K562 (cell line): ENCODE results near the gene NUDT2. TPM values are rescaled to one million over a fixed set of nuclear protein-coding genes. Genes with fewer than 3 reads are reported as not detected.

Experiments used
- ATAC-seq: fragments of 200-7000 bp; cut with Tn5 transposase; 3 replicates; pipeline ENCODE4 v1.9.1; 2020; ENCODE audit warnings: moderate library complexity
- BruUV-seq: library from RNA; stranded (reverse); fragments of 400-500 nt; replicated peaks from 2 replicates; lab custom pipeline; 2021; lab: Mats Ljungman, UMichigan
- CTCF ChIA-PET: fragments of 300-600 bp; formaldehyde crosslinking; extraction: SDS; loops from one replicate; lab custom pipeline; 2021; ENCODE audit warnings: low intra/inter-chr PET ratio; lab: Yijun Ruan, JAX
- POLR2A ChIA-PET: fragments of 300-600, 350-650 bp; sonication (Branson Sonifier 250); formaldehyde crosslinking; extraction: SDS; loops from one replicate; lab custom pipeline; 2021; ENCODE audit warnings: antibody characterized with exemption, inconsistent platforms; lab: Yijun Ruan, JAX
- DNase-seq, 4 experiments: peaks; one replicate each; pipeline versions ENCODE4 v3.0.0 to v3.0.0-alpha.2; 2011 to 2018; ENCODE audit warnings: low spot score in 3 of 4, mixed read lengths in 3 of 4; ENCODE audit errors: extremely low read depth in 1 of 4
- FAIRE-seq: peaks from 2 replicates; lab custom pipeline; 2011; peaks lifted over from hg19 to GRCh38; lab: Jason Lieb, UNC
- H2AFZ ChIP-seq: 2 replicates; pipeline ENCODE4 v1.6.0; 2011; ENCODE audit warnings: low read depth, low read length, control low read depth, inconsistent platforms
- H3K27ac ChIP-seq: fragments of 200-600 bp; 3 replicates; pipeline ENCODE4 v1.8.0; 2011; ENCODE audit warnings: low read depth, mild to moderate bottlenecking, control low read depth, inconsistent platforms, low read length, moderate library complexity, mixed read lengths; ENCODE audit errors: extremely low read depth
- H3K27me3 ChIP-seq, 2 experiments: fragments of 300-600 bp in 1 of 2; 2 replicates in 1 of 2; 3 replicates in 1 of 2; pipeline versions ENCODE4 v1.6.0 to v1.8.0; 2011; ENCODE audit warnings: inconsistent platforms in 2 of 2, low read length in 2 of 2, mild to moderate bottlenecking in 1 of 2, mixed read lengths in 1 of 2, moderate library complexity in 1 of 2; ENCODE audit not compliant: control insufficient read depth in 2 of 2, insufficient read depth in 2 of 2
- H3K36me3 ChIP-seq: fragments of 300-600 bp; 3 replicates; pipeline ENCODE4 v1.8.0; 2011; ENCODE audit warnings: mild to moderate bottlenecking, low read length, inconsistent platforms; ENCODE audit not compliant: control insufficient read depth, insufficient read depth
- H3K4me1 ChIP-seq, 2 experiments: fragments of 200-600 bp in 1 of 2; replicated peaks in 1 of 2; 2 replicates in 1 of 2; 3 replicates in 1 of 2; pipeline versions ENCODE4 v1.5.1 to v1.8.0; 2011; ENCODE audit warnings: inconsistent platforms in 2 of 2, low read length in 2 of 2, mild to moderate bottlenecking in 1 of 2, mixed read lengths in 1 of 2, moderate library complexity in 1 of 2; ENCODE audit not compliant: control insufficient read depth in 2 of 2, insufficient read depth in 2 of 2
- H3K4me2 ChIP-seq: 2 replicates; pipeline ENCODE4 v1.6.1; 2011; ENCODE audit warnings: low read length, control low read depth, inconsistent platforms, mixed read lengths; ENCODE audit not compliant: insufficient read depth
- H3K4me3 ChIP-seq: fragments of 200-600 bp; sonication (generic), shearing (Covaris generic); 2 replicates; pipeline ENCODE4 v1.5.1; 2016; ENCODE audit warnings: control low read depth, inconsistent platforms
- H3K79me2 ChIP-seq: fragments of 200-600 bp; 3 replicates; pipeline ENCODE4 v1.8.0; 2011; ENCODE audit warnings: low read length, inconsistent platforms; ENCODE audit not compliant: control insufficient read depth, insufficient read depth
- H3K9ac ChIP-seq, 2 experiments: 2 replicates each; pipeline versions ENCODE4 v1.6.0 to v1.6.1; 2011; ENCODE audit warnings: low read depth in 2 of 2, low read length in 2 of 2, control low read depth in 1 of 2, inconsistent platforms in 1 of 2, mild to moderate bottlenecking in 1 of 2, mixed read lengths in 1 of 2; ENCODE audit not compliant: insufficient read depth in 1 of 2
- H3K9me1 ChIP-seq: one replicate; pipeline ENCODE4 v1.6.0; 2011; ENCODE audit warnings: inconsistent platforms, mild to moderate bottlenecking, low read length, moderate library complexity; ENCODE audit not compliant: control insufficient read depth, insufficient read depth
- H3K9me3 ChIP-seq: replicated peaks from 2 replicates; pipeline ENCODE4 v1.5.1; 2011; ENCODE audit warnings: low read depth, low read length, inconsistent platforms; ENCODE audit not compliant: control insufficient read depth, insufficient read depth
- H4K20me1 ChIP-seq: replicated peaks from 2 replicates; pipeline ENCODE4 v1.6.1; 2011; ENCODE audit warnings: low read length, inconsistent platforms, mixed read lengths; ENCODE audit not compliant: control insufficient read depth, insufficient read depth
- NR2C1 ChIP-seq, 2 experiments: fragments of 450-650 bp; IDR thresholded peaks; 2 replicates each; pipeline ENCODE4 v1.6.1; 2017; ENCODE audit warnings: mild to moderate bottlenecking in 2 of 2, antibody characterized with exemption in 1 of 2, inconsistent platforms in 1 of 2, missing compliant biosample characterization in 1 of 2, missing genetic modification characterization in 1 of 2
- PREB ChIP-seq: sonication (generic); formaldehyde crosslinking; IDR thresholded peaks from 2 replicates; pipeline ENCODE4 v1.8.1; 2023; ENCODE audit warnings: mild to moderate bottlenecking, missing genetic modification reagents
- RBBP5 ChIP-seq: fragments of 200-600 bp; sonication (generic); IDR thresholded peaks from 2 replicates; pipeline ENCODE4 v1.6.1; 2012; ENCODE audit warnings: borderline replicate concordance, mild to moderate bottlenecking, low read length, control low read depth, inconsistent platforms; ENCODE audit not compliant: insufficient read depth, poor library complexity, severe bottlenecking
- WGBS: fragments of 100-300 bp; shearing (Covaris generic); methylation state at CpG from one replicate; pipeline ENCODE4 v1.1.6; 2016; ENCODE audit warnings: low coverage, mixed read lengths; ENCODE audit not compliant: insufficient coverage; ENCODE audit errors: missing lambda C conversion rate; 5-methylcytosine and 5-hydroxymethylcytosine counted together
- in situ Hi-C: fragments of 300-500 bp; cut with MboI; formaldehyde crosslinking; loops from 4 replicates; pipeline ENCODE4 v1.15.0; 2018; ENCODE audit warnings: inconsistent platforms, mixed read lengths
- intact Hi-C: fragments of 100-400 bp; cut with micrococcal nuclease; formaldehyde crosslinking; loops from 2 replicates; pipeline ENCODE4 v1.14.2; 2022
- polyA plus RNA-seq, 8 experiments: library from polyadenylated mRNA; depleted of rRNA in 4 of 8; stranded (reverse) in 5 of 8; unstranded in 3 of 8; fragments of >200 nt; fragmentation: Nextera tagmentation in 2 of 8; fragmentation: Illumina TruSeq in 1 of 8; extraction: Ambion mirVana in 2 of 8; extraction: Trizol in 1 of 8; gene quantifications; 2 replicates each; pipeline versions ENCODE4 v1.2.1 to v1.2.3, GENCODE V29; 2011 to 2014; ENCODE audit warnings: inconsistent platforms in 1 of 8, missing spikeins in 1 of 8
- total RNA-seq, 7 experiments: library from RNA; depleted of rRNA in 6 of 7; stranded (reverse); fragments of >200 nt in 6 of 7; fragmentation: Illumina TruSeq in 2 of 7; extraction: Trizol in 2 of 7; gene quantifications; 2 replicates each; pipeline versions ENCODE4 v1.2.1 to v1.2.3, GENCODE V29; 2011 to 2021; ENCODE audit warnings: low replicate concordance in 1 of 7

Gene NUDT2
- total and polyA plus RNA-seq, 9 of the 15 experiments (the other 6 are each of a cell fraction or from before 2014, with no cell fraction given), result 11.5 to 28.1 (median 19.0) TPM

- ChIA-PET CTCF (no interaction called here), POLR2A (interaction anchor here (0.9 kb wide), 1 partner anchor 10 kb away, joined by 3 read pairs; no protein-coding TSS in a partner anchor)
- Histone ChIP-seq H3K36me3 (0 out of 3 replicates have a peak, but pooled peaks cover 2% of the 10 kb centered on the region), H3K9ac (no peak overlapping the region; a peak in 1 of 4 replicates), H3K4me1 (peaks cover 3 to 8% of the 10 kb centered on the region in 2 experiments; a peak in 4 of 5 replicates), H3K4me3 (no peak overlapping the region), H3K4me2 (no peak overlapping the region), H3K9me1 (no peaks in the 10 kb centered on the region), H3K9me3 (no peaks in the 10 kb centered on the region), H3K27me3 (no peaks in the 10 kb centered on the region), H3K27ac (no peak overlapping the region), H2AFZ (no peak overlapping the region), H4K20me1 (no peaks in the 10 kb centered on the region), H3K79me2 (peaks cover 19% of the 10 kb centered on the region; the same call in 2 of the 3 replicates)
- no TSS peak for BruUV-seq
- WGBS, result 96% methylated on average over 15 of the region's 44 CpGs
- FAIRE-seq (no peak), ATAC-seq (no peak), DNase-seq (no peak)
- intact Hi-C loops, result no loop called here
- TF ChIP-seq PREB (CRISPR knock-in tag), result no peak
- no peak for TF ChIP-seq NR2C1 (IDR thresholded peaks at IDR 0.05)
- TF ChIP-seq NR2C1 (tag; IDR thresholded peaks at IDR 0.05), result no peak
- TF ChIP-seq RBBP5, result no peak
- in situ Hi-C loops, result no loop called here
Measured at GRCh38 chr9:34318163-34318790, 11.1 kb upstream of the NUDT2 start.
